Amniotic stem cell (primary cell): ENCODE results near the gene NDUFS1.
"Not testable (repeated sequence)": the region's sequence is repeated elsewhere in the genome, so short reads cannot be mapped to it uniquely, and the experiment has no call there.

Source experiments
- DNase-seq: peaks from one replicate; lab custom pipeline; 2025; lab: John Stamatoyannopoulos, UW

NDUFS1 gene

GRCh38 chr2:206098471-206098870 is 60.8 kb downstream of the NDUFS1 start:
- DNase-seq = no peak

GRCh38 chr2:206096876-206097275 is 62.4 kb downstream of the NDUFS1 start:
- DNase-seq = no peak

DNA sequence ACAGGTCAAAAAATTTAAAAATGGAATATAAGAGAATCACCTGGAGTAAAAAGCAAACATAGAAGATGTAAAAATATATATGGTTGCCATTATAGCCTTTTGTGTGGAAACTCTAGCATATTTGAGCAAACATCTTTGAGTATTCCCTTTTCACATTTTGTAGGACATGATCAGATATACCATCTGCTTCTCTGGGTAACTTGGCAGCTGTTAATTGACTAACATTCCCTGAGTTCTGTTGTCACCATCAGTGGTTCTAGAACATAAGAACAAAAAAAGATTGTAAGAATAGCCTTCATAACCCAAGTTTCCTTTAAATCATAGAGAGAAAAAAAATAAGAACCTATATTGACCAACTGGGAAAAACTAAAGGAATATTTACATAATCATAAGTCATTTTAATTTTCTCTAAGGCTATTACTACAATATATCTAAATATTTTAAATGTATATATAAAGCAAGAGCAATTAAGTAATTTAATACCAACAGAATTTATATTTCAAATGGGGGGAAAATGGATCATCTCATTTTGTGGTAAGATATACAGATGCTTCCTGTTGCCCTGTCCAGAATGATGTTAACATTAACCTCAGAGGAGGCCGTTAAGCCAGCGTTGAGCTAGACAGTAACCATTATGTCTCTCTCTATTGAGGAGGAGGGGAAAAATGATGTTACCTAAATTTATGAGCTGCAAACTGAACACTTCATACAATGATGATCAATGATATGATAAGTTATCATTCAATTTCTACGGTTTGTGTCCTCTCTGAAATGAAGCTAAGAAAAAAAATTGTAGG is 63.5 kb downstream of the NDUFS1 start:
- DNase-seq = no peak

DNA sequence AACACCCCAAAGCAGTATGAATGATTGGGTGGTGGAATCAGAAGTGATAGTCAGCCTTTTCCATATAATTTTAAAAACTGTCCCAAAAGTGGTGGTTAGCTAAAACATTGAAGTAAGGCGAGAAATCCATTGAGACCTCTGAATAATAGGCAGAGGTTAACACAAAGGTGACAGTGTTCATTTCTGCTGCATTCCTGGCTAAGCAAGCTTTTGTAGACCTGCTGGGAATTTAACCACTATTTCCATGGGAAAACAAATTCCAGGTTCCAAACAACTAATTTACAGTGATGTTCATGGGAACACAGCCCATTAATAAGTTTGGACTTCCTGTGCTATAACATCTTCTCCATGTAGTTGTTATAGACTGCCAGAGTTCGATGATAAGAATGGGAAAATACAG is 66.9 kb downstream of the NDUFS1 start:
- no peak for DNase-seq

GRCh38 chr2:206088248-206088647 is 71.0 kb downstream of the NDUFS1 start:
- no peak for DNase-seq

DNA sequence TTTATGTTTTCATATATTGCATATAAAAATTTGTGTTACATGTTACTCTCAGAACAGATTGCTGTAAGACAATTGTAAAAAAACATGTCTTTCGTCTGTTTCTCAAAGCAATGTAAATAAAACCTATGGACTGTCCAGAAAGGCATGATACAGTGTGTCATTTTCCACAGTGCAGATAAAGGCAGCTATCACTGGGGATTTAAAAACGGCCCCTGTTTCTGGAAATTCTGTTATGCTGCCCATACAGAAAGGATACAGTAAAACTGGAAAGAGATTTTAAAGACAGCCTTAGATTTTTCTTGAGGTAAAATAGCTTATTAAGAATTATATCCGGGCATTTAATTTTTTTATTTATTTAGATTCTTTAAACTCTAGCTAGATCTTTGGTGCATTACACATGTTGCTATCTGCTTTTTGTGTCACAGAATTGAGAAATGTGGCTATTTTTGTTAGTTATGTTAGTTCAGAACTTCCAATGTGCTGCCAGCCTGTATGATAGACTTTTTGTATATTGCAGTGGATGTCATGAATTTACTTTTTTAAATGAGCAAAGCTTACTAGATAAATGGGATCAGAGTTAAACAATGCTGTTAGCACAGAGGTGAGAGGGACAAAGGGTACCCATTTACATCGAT is 72.4 kb downstream of the NDUFS1 start:
- no peak for DNase-seq

DNA sequence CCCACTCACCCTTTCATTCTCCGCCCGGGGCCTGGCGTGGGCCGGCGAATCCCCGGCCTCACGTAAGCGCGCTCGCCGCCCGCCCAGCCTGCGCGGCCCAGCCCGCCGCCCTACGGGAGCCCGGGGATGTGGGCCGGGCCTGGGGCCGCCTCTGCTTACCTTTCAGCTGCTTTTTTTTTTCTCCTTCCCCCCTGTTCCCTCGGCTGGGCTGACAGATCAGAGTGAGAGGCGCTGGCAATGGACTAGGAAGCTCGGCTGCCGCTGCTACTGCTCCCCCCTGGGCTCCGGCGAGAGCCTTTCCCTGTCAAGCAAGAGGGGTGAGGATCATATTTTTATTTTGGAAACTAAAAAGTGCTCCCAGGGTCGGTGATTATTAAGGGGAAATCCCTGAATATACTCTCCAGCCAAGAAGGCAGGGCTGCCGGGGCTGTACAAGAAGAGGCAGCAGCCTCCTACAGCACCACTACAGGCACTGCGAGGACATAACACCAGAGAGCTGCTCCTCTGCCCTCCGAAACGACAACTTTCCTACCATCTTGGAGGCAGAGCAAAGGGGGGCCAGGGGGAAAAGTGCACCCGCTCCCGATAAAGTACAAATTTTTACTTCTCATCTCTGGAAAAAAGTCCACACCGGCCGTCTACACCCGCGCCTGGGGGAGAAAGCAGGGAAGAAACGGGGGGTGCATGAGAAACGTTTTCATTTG is 73.3 kb downstream of the NDUFS1 start, which contains the start of gene INO80D:
Gene INO80D, minus strand, starts transcription at position 433 of the 704 bp plus-strand sequence. CDS start 23,158 bp downstream, outside the sequence.
- peak; percentile 56 for DNase-seq

GRCh38 chr2:206084870-206085741 is 74.1 kb downstream of the NDUFS1 start:
- no peak for DNase-seq

DNA sequence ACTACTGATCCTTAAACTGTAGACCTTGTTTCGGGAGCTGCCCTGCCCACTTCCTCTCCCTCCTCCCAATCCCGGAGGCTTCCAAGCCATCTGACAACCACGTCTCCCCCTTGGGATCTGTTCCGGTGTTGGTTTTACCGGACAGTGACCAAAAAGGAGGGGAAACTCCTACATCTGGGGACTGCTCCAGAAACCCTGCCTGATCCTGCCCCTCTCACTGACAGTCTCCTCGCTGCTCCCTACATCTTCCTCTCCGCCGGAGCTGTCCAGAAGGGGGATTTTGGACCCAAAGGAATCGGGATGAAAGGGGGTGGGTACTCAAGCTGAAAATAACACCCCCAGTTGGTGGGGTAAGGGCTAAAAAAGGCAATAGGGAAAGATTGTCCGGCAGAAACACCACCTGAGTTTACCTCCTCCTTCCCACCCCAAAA is 74.8 kb downstream of the NDUFS1 start:
- DNase-seq = peak; percentile 45

DNA sequence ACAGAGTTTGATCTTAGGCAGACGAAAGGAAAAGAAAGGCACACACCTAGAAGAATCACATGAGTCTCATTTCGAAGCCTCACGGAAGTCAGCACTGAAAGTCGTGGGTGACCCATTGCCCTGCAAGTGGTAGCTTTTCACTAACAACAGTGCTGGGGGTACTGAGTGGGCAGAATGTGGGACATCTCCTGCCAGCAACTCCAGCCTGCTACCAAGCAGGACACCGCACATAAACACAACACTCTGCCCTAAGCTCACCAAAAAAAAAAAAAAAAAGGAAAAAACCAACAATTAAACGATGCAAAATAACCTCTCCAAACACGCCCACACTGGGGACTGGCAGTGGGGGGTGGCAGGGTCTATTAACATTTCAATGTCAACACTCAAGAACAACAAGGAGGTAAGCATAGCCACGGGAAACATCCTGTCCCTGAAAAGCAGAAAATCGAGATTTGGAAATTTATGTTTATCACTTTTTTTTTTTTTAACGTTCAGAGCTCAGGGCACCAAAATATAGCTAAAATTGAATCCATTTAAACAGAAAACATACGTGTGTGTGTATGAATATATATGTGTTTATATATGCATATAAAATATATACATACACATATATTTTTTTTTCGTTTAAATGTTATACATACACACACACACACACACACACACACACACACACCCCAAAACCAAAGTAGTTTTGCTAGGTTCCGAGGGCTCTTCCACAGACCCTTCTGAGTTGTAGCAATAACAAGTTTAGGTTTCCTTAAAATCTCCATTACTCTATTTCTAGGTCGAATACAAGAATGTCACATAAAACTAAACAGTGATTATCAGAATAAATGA is 75.4 kb downstream of the NDUFS1 start:
- DNase-seq = no peak

GRCh38 chr2:206082298-206082843 is 76.9 kb downstream of the NDUFS1 start:
- no peak for DNase-seq

- no peak for DNase-seq
Observed at GRCh38 chr2:206080927-206081326, 78.3 kb downstream of the NDUFS1 start.

DNA sequence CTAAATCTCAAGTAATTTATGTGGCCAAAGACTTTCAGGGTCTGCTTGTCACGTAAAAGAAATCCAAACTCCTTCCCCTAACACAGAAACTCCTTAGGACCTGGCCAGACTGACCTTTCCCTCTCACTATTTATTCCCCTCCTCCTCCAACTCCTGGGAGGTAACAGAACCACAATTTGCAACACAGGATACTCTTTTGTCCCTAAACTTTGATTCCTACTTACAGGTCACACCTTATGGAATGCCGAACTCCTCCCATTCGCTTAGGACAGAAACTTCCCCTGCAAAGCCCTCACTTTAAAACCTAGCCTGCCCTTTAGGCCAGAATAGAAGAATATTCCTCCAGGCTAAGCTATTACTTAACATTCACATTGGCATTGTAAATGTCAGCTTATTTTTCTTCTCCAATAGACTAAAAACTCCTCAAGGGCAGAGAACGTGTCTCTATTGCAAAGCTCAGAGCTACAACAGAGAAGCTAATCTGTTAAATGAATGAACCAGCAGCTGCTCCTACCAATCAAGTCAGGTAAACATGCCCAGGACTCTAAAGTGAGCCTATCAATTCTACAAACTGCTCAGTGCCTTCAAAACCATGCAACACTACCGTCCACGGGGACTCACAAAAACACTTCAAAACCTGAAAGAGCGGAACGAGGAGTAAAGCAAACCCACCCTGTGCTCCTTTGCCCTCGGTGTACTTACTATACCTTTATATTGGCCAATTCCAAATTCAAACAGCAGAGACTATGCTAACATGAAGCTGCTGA is 79.4 kb downstream of the NDUFS1 start:
- DNase-seq = no peak

DNA sequence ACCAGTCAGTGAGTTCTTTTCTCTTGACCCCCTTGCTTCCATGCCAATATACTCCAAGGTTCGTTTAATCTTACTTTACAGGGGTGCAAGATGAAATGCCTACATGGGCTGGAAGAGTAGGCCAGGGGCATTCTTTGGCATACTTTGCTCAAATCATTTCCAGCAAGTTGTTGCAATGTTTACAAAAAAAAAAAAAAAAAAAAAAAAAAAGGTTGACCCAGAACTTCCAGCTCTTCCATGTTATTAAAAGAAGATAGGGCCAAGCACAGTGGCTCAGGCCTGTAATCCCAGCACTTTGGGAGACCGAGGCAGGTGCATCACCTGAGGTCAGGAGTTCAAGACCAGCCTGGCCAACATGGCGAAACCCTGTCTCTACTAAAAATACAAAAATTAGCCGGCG is 81.4 kb downstream of the NDUFS1 start:
- not testable (repeated sequence) for DNase-seq

DNA sequence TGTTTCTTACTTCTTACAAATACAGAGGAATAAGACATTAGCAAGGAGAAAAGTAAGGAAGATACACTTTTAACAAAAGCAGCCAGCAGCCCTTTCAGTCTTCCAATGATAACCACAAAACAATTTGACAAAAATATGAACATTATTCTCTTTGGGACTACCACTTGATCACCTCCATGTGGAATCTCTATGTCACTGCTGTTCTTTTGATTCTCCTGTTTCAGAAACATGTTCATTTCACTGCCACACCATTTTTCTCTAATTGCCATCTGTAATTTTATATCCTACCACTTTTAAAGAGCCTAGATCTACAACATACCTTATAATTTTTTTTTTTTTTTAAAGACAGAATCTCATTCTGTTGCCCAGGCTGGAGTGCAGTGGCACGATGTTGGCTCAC is 84.1 kb downstream of the NDUFS1 start:
- DNase-seq = no peak

DNA sequence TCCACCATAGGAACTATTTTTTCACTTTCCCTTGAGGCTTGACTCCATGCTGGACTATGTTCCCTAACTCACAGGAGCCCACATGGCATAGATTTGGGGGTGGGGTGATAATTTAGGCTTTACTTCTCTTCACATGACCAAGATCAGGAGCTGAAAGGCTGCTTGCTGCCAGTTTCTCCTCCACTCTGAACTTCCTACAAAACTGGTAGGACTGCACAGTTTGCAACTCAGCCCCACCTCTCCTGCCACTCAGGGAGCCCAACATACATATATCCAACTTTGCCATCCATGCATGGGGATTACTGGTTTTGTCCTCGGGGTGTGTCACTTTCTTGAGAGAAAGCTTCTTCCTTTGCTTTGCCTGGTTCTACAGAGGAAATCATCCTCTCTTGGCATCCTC is 87.4 kb downstream of the NDUFS1 start:
- no peak for DNase-seq

DNA sequence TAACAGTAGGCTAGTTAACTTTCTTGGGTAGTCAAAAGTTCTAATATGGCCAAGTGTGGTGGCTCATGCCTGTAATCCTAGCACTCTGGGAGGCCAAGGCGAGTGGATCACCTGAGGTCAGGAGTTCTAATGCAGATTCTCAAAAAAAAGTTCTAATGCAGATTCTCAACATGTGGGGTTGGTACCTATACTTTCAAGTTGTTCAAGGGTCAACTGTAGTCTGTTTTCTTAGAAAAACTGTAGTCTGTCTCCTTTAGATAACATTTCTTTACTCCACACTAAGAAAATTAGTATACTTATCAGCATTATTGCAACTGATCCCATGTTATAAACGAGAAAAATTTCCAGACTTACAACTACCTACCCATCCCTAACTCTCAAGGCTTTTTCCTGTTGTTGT is 89.8 kb downstream of the NDUFS1 start:
- no peak for DNase-seq

GRCh38 chr2:206068207-206068606 is 91.0 kb downstream of the NDUFS1 start:
- DNase-seq = no peak
